ENCODE measurements around the gene AFF3.

The AFF3 gene

DNA sequence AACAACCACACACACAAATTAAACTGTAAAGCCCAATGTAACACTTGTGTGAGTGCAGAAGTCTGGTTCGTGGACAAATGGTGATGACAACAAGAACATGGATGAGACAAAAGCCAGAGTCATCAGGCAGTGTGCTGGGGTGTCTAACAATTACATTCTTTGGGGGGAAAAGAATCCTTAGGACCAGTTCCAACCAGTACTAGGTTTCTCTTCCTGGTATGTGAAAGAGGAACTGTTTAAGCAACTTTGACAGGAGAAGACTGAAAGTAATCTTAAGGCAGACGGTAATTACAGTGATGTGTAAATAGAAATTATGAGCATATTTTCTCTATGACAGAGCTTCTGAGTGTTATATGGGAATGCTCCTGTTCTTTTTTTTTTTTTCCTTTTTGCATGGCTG lies 133.4 kb downstream of the AFF3 start:
- 19% methylated on average over 2 of the region's 2 CpGs for WGBS
- Histone ChIP-seq H3K4me2 (ENCODE audit: low read length, poor library complexity, severe bottlenecking) (no peak overlapping the region), H3K4ac (ENCODE audit: low read depth in 1 of 2, low read length in 2 of 2) (no peak overlapping the region), H2AK5ac (ENCODE audit: low read length, severe bottlenecking) (peak overlapping the region; percentile 89), H3K79me1 (replicated peaks; ENCODE audit: low read length, poor library complexity, severe bottlenecking) (peaks cover 8% of the 10 kb centered on the region), H3K18ac (ENCODE audit: low read depth in 1 of 2, low read length in 2 of 2) (peak overlapping the region in 1 of 2 experiments; percentile 16), H3K36me3 (ENCODE audit: control insufficient read depth in 1 of 2, insufficient read depth in 2 of 2, low read depth in 1 of 2, low read length in 2 of 2) (peaks cover 0 to 8% of the 10 kb centered on the region in 2 experiments), H3K9ac (ENCODE audit: low read length) (no peak overlapping the region), H2BK120ac (ENCODE audit: low read depth, low read length) (no peak overlapping the region), H3K27me3 (ENCODE audit: control insufficient read depth in 1 of 2, insufficient read depth in 1 of 2, low read length in 2 of 2) (peaks cover 0 to 17% of the 10 kb centered on the region in 2 experiments), H2BK5ac (ENCODE audit: low read depth, low read length, poor library complexity, severe bottlenecking) (no peak overlapping the region), H2BK12ac (ENCODE audit: low read length in 2 of 2) (no peak overlapping the region), H2BK15ac (ENCODE audit: low read depth, poor library complexity, severe bottlenecking) (no peak overlapping the region), H2AFZ (ENCODE audit: low read depth, low read length) (no peak overlapping the region), H4K91ac (ENCODE audit: low read length) (no peak overlapping the region), H3K4me1 (ENCODE audit: control insufficient read depth, insufficient read depth, low read depth, low read length) (peaks cover 10% of the 10 kb centered on the region), H4K8ac (ENCODE audit: low read length) (no peak overlapping the region), H3K27ac (ENCODE audit: low read length, poor library complexity, severe bottlenecking) (peak overlapping the region; percentile 77), H3K14ac (ENCODE audit: low read length in 2 of 2) (no peak overlapping the region), H3K9me3 (ENCODE audit: control insufficient read depth, low read length) (no peaks in the 10 kb centered on the region), H3K23ac (ENCODE audit: low read length in 2 of 2) (no peak overlapping the region), H3K4me3 (ENCODE audit: insufficient read depth in 1 of 2, low read depth in 1 of 2, low read length in 2 of 2) (no peak overlapping the region)
- peak; percentile 86 for DNase-seq

DNA sequence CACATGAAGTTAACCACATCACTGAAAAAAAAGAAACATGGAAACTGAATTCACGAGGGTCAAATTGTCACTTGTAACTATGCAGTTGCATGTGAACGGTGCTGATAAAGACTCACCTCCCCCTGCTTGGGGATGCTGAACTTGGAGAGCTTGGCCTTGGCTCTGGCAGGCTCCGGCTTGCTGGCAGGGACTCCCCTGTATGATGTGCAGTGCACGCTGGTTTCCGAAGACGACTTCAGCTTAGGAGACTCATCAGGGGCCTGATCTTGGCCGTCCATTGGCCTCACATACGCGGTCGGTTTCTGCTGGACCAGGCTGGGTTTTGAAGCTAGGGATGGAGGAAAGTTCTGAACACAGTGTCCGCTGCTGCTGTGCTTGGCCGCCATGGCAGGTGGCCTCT lies 135.9 kb downstream of the AFF3 start:
- Histone ChIP-seq H3K4me3 (ENCODE audit: insufficient read depth in 1 of 2, low read depth in 1 of 2, low read length in 2 of 2) (no peak overlapping the region), H3K27ac (ENCODE audit: low read length, poor library complexity, severe bottlenecking) (no peak overlapping the region), H3K4me1 (ENCODE audit: control insufficient read depth, insufficient read depth, low read depth, low read length) (peaks cover 6% of the 10 kb centered on the region), H3K9me3 (ENCODE audit: control insufficient read depth, low read length) (no peaks in the 10 kb centered on the region), H3K9ac (ENCODE audit: low read length) (no peak overlapping the region), H3K14ac (ENCODE audit: low read length in 2 of 2) (no peak overlapping the region), H2BK12ac (ENCODE audit: low read length in 2 of 2) (peak overlapping the region in 1 of 2 experiments; percentile 28), H2BK120ac (ENCODE audit: low read depth, low read length) (no peak overlapping the region), H2BK5ac (ENCODE audit: low read depth, low read length, poor library complexity, severe bottlenecking) (no peak overlapping the region), H3K18ac (ENCODE audit: low read depth in 1 of 2, low read length in 2 of 2) (no peak overlapping the region), H3K4ac (ENCODE audit: low read depth in 1 of 2, low read length in 2 of 2) (no peak overlapping the region), H4K8ac (ENCODE audit: low read length) (no peak overlapping the region), H3K23ac (ENCODE audit: low read length in 2 of 2) (no peak overlapping the region), H2AFZ (ENCODE audit: low read depth, low read length) (no peak overlapping the region), H2BK15ac (ENCODE audit: low read depth, poor library complexity, severe bottlenecking) (peak overlapping the region; percentile 15), H3K36me3 (ENCODE audit: control insufficient read depth in 1 of 2, insufficient read depth in 2 of 2, low read depth in 1 of 2, low read length in 2 of 2) (peaks cover 0 to 13% of the 10 kb centered on the region in 2 experiments), H2AK5ac (ENCODE audit: low read length, severe bottlenecking) (no peak overlapping the region), H4K91ac (ENCODE audit: low read length) (peak overlapping the region; percentile 67), H3K27me3 (ENCODE audit: control insufficient read depth in 1 of 2, insufficient read depth in 1 of 2, low read length in 2 of 2) (peaks cover 0 to 21% of the 10 kb centered on the region in 2 experiments), H3K4me2 (ENCODE audit: low read length, poor library complexity, severe bottlenecking) (no peak overlapping the region), H3K79me1 (replicated peaks; ENCODE audit: low read length, poor library complexity, severe bottlenecking) (peaks cover 9% of the 10 kb centered on the region)
- no peak for DNase-seq
- 95% methylated on average over 12 of the region's 12 CpGs for WGBS

GRCh38 chr2:100004959-100005387 lies 137.4 kb downstream of the AFF3 start:
- no peak overlapping the region for H4K91ac ChIP-seq (ENCODE audit: low read length)
- H2BK12ac ChIP-seq (ENCODE audit: low read length in 2 of 2), result no peak overlapping the region
- H2BK15ac ChIP-seq (ENCODE audit: low read depth, poor library complexity, severe bottlenecking), result no peak overlapping the region
- no peak overlapping the region for H2AFZ ChIP-seq (ENCODE audit: low read depth, low read length)
- H3K23ac ChIP-seq (ENCODE audit: low read length in 2 of 2), result no peak overlapping the region
- H3K4ac ChIP-seq (ENCODE audit: low read depth in 1 of 2, low read length in 2 of 2), result no peak overlapping the region
- H3K79me1 ChIP-seq (replicated peaks; ENCODE audit: low read length, poor library complexity, severe bottlenecking), result peaks cover 10% of the 10 kb centered on the region
- no peak overlapping the region for H3K18ac ChIP-seq (ENCODE audit: low read depth in 1 of 2, low read length in 2 of 2)
- H3K4me1 ChIP-seq (ENCODE audit: control insufficient read depth, insufficient read depth, low read depth, low read length), result peaks cover 3% of the 10 kb centered on the region
- H3K4me2 ChIP-seq (ENCODE audit: low read length, poor library complexity, severe bottlenecking), result no peak overlapping the region
- no peak overlapping the region for H2BK5ac ChIP-seq (ENCODE audit: low read depth, low read length, poor library complexity, severe bottlenecking)
- H4K8ac ChIP-seq (ENCODE audit: low read length), result no peak overlapping the region
- H3K4me3 ChIP-seq (ENCODE audit: insufficient read depth in 1 of 2, low read depth in 1 of 2, low read length in 2 of 2), result no peak overlapping the region
- no peak overlapping the region for H2AK5ac ChIP-seq (ENCODE audit: low read length, severe bottlenecking)
- no peak for DNase-seq
- WGBS, result 75% methylated on average over 2 of the region's 2 CpGs
- no peak overlapping the region for H3K27ac ChIP-seq (ENCODE audit: low read length, poor library complexity, severe bottlenecking)
- H3K27me3 ChIP-seq (ENCODE audit: control insufficient read depth in 1 of 2, insufficient read depth in 1 of 2, low read length in 2 of 2), result peaks cover 0 to 21% of the 10 kb centered on the region in 2 experiments
- H2BK120ac ChIP-seq (ENCODE audit: low read depth, low read length), result no peak overlapping the region
- no peaks in the 10 kb centered on the region for H3K9me3 ChIP-seq (ENCODE audit: control insufficient read depth, low read length)
- H3K9ac ChIP-seq (ENCODE audit: low read length), result no peak overlapping the region
- H3K36me3 ChIP-seq (ENCODE audit: control insufficient read depth in 1 of 2, insufficient read depth in 2 of 2, low read depth in 1 of 2, low read length in 2 of 2), result peaks cover 0 to 18% of the 10 kb centered on the region in 2 experiments
- H3K14ac ChIP-seq (ENCODE audit: low read length in 2 of 2), result no peak overlapping the region

DNA sequence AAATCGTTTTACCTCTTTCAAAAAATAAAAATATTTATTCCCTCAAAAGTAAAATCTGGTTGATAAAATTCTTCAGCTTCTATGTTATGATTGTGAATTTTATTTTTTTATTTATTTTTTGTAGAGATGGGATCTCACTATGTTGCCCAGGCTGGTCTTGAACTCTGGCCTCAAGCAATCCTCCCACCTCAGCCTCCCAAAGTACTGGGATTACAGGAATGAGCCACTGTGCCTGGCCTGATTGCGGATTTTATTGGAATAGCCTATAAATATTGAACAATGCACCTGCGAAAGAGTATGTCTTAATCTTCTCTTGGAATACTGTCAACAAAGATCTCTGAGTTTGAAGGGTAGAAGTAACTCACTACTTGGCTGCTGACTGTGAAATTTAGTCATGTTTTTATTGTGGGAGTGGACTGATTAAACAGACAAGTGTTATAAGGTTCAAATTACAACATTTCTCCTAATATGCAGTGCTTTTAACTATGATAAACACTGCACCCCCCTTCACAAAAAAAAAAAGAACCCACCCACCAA lies 138.0 kb downstream of the AFF3 start:
- H3K4me1 ChIP-seq (ENCODE audit: control insufficient read depth, insufficient read depth, low read depth, low read length), result peaks cover 2% of the 10 kb centered on the region
- no peak overlapping the region for H3K4ac ChIP-seq (ENCODE audit: low read depth in 1 of 2, low read length in 2 of 2)
- H3K4me3 ChIP-seq (ENCODE audit: insufficient read depth in 1 of 2, low read depth in 1 of 2, low read length in 2 of 2), result no peak overlapping the region
- no peak overlapping the region for H2AFZ ChIP-seq (ENCODE audit: low read depth, low read length)
- H2BK12ac ChIP-seq (ENCODE audit: low read length in 2 of 2), result no peak overlapping the region
- no peak overlapping the region for H4K91ac ChIP-seq (ENCODE audit: low read length)
- H3K9ac ChIP-seq (ENCODE audit: low read length), result no peak overlapping the region
- H3K18ac ChIP-seq (ENCODE audit: low read depth in 1 of 2, low read length in 2 of 2), result no peak overlapping the region
- no peak overlapping the region for H2BK5ac ChIP-seq (ENCODE audit: low read depth, low read length, poor library complexity, severe bottlenecking)
- no peak overlapping the region for H2BK15ac ChIP-seq (ENCODE audit: low read depth, poor library complexity, severe bottlenecking)
- H2BK120ac ChIP-seq (ENCODE audit: low read depth, low read length), result no peak overlapping the region
- no peak overlapping the region for H2AK5ac ChIP-seq (ENCODE audit: low read length, severe bottlenecking)
- no peak overlapping the region for H3K23ac ChIP-seq (ENCODE audit: low read length in 2 of 2)
- H3K36me3 ChIP-seq (ENCODE audit: control insufficient read depth in 1 of 2, insufficient read depth in 2 of 2, low read depth in 1 of 2, low read length in 2 of 2), result peaks cover 0 to 21% of the 10 kb centered on the region in 2 experiments
- no peak overlapping the region for H3K14ac ChIP-seq (ENCODE audit: low read length in 2 of 2)
- WGBS, result 100% methylated on average over 2 of the region's 3 CpGs
- peaks cover 0 to 18% of the 10 kb centered on the region in 2 experiments for H3K27me3 ChIP-seq (ENCODE audit: control insufficient read depth in 1 of 2, insufficient read depth in 1 of 2, low read length in 2 of 2)
- H3K27ac ChIP-seq (ENCODE audit: low read length, poor library complexity, severe bottlenecking), result no peak overlapping the region
- H3K79me1 ChIP-seq (replicated peaks; ENCODE audit: low read length, poor library complexity, severe bottlenecking), result peaks cover 14% of the 10 kb centered on the region
- H3K4me2 ChIP-seq (ENCODE audit: low read length, poor library complexity, severe bottlenecking), result no peak overlapping the region
- no peak overlapping the region for H4K8ac ChIP-seq (ENCODE audit: low read length)
- H3K9me3 ChIP-seq (ENCODE audit: control insufficient read depth, low read length), result no peaks in the 10 kb centered on the region
- DNase-seq, result no peak

Data from mesenchymal stem cell (in vitro differentiated cells and primary cell).